SK-N-SH (cell line): Measurements from ENCODE around the gene DNAJC18. TPM values are rescaled to one million over a fixed set of nuclear protein-coding genes. Genes with fewer than 3 reads are reported as not detected.

Source experiments
- CTCF ChIA-PET: fragments of 300-600, 350-600 bp; formaldehyde crosslinking; extraction: SDS; loops from one replicate; lab custom pipeline; 2021; lab: Yijun Ruan, JAX
- POLR2A ChIA-PET: fragments of 350-600 bp; sonication (Branson Sonifier 250); formaldehyde crosslinking; extraction: SDS; loops from one replicate; lab custom pipeline; 2020; ENCODE audit warnings: antibody characterized with exemption, inconsistent platforms; lab: Yijun Ruan, JAX
- DNase-seq: peaks from one replicate; pipeline ENCODE4 v3.0.0; 2012
- H2AFZ ChIP-seq: fragments of 200-600 bp; sonication (generic); 2 replicates; pipeline ENCODE4 v1.8.1; 2016; ENCODE audit warnings: antibody characterized with exemption, mild to moderate bottlenecking, low read depth
- H3F3A ChIP-seq: fragments of 200-600 bp; sonication (generic); replicated peaks from 2 replicates; pipeline ENCODE3; 2016; ENCODE audit warnings: antibody characterized with exemption, mild to moderate bottlenecking; ENCODE audit not compliant: insufficient read depth
- H3K27ac ChIP-seq, 2 experiments: fragments of 200-500 bp in 1 of 2; fragments of 200-600 bp in 1 of 2; sonication (Bioruptor generic) in 1 of 2; sonication (generic), shearing (Covaris generic) in 1 of 2; 2 replicates each; pipeline versions ENCODE4 v1.5.1 to v1.6.1; 2014 to 2016; ENCODE audit warnings: low read depth in 2 of 2, inconsistent platforms in 1 of 2, low read length in 1 of 2, mild to moderate bottlenecking in 1 of 2, mixed read lengths in 1 of 2
- H3K27me3 ChIP-seq: fragments of 200-600 bp; sonication (generic), shearing (Covaris generic); 2 replicates; pipeline ENCODE4 v1.6.1; 2016; ENCODE audit warnings: mixed run types; ENCODE audit not compliant: insufficient read depth
- H3K36me3 ChIP-seq, 2 experiments: fragments of 200-500 bp in 1 of 2; fragments of 200-600 bp in 1 of 2; sonication (Bioruptor generic) in 1 of 2; sonication (generic) in 1 of 2; replicated peaks in 1 of 2; 2 replicates each; pipeline versions ENCODE3 to v1.5.1; 2014 to 2016; ENCODE audit warnings: low read length in 1 of 2, mild to moderate bottlenecking in 1 of 2; ENCODE audit not compliant: insufficient read depth in 2 of 2, control insufficient read depth in 1 of 2
- H3K4me1 ChIP-seq, 2 experiments: fragments of 200-500 bp in 1 of 2; fragments of 200-600 bp in 1 of 2; sonication (Bioruptor generic) in 1 of 2; sonication (generic), shearing (Covaris generic) in 1 of 2; 2 replicates each; pipeline versions ENCODE4 v1.5.1 to v1.6.1; 2014 to 2016; ENCODE audit warnings: low read depth in 1 of 2, low read length in 1 of 2, mixed run types in 1 of 2; ENCODE audit not compliant: insufficient read depth in 2 of 2, control insufficient read depth in 1 of 2
- H3K4me2 ChIP-seq: fragments of 200-600 bp; sonication (generic), shearing (Covaris generic); 2 replicates; pipeline ENCODE4 v1.6.1; 2017; ENCODE audit warnings: mixed run types
- H3K4me3 ChIP-seq, 2 experiments: fragments of 200-500 bp in 1 of 2; fragments of 200-600 bp in 1 of 2; sonication (Bioruptor generic) in 1 of 2; sonication (generic), shearing (Covaris generic) in 1 of 2; 2 replicates each; pipeline versions ENCODE4 v1.5.1 to v1.8.1; 2014 to 2016; ENCODE audit warnings: low read depth in 2 of 2, inconsistent platforms in 1 of 2, low read length in 1 of 2, mild to moderate bottlenecking in 1 of 2, mixed read lengths in 1 of 2, moderate library complexity in 1 of 2
- H3K79me2 ChIP-seq: fragments of 200-600 bp; sonication (generic); 2 replicates; pipeline ENCODE4 v1.8.1; 2017; ENCODE audit warnings: mild to moderate bottlenecking; ENCODE audit not compliant: insufficient read depth
- H3K9ac ChIP-seq: fragments of 200-600 bp; sonication (generic); 2 replicates; pipeline ENCODE4 v1.6.1; 2017; ENCODE audit warnings: mixed run types
- H3K9me2 ChIP-seq: fragments of 200-600 bp; sonication (generic); 2 replicates; pipeline ENCODE4 v1.6.1; 2017; ENCODE audit warnings: mixed run types
- H3K9me3 ChIP-seq: fragments of 200-600 bp; sonication (generic); 2 replicates; pipeline ENCODE4 v1.6.1; 2017; ENCODE audit warnings: mixed run types, mild to moderate bottlenecking, moderate library complexity
- H4K20me1 ChIP-seq: fragments of 200-600 bp; sonication (generic); 2 replicates; pipeline ENCODE4 v1.6.1; 2017; ENCODE audit warnings: mild to moderate bottlenecking, mixed run types; ENCODE audit not compliant: insufficient read depth
- CTCF ChIP-seq: fragments of 200-600 bp; sonication (generic); IDR thresholded peaks from 2 replicates; pipeline ENCODE4 v1.6.1; 2017; ENCODE audit warnings: antibody characterized with exemption, mild to moderate bottlenecking, moderate library complexity
- FOSL2 ChIP-seq: IDR thresholded peaks from 2 replicates; pipeline ENCODE4 v1.4.0; 2012; ENCODE audit warnings: low read depth, mild to moderate bottlenecking, moderate library complexity, borderline replicate concordance
- FOXM1 ChIP-seq: IDR thresholded peaks from 2 replicates; pipeline ENCODE4 v1.4.0; 2012; ENCODE audit warnings: low read depth, mild to moderate bottlenecking
- GABPA ChIP-seq: IDR thresholded peaks from 2 replicates; pipeline ENCODE4 v1.4.0; 2012; ENCODE audit warnings: low read depth, mild to moderate bottlenecking
- GATA2 ChIP-seq: sonication (generic); formaldehyde crosslinking; IDR thresholded peaks from 2 replicates; pipeline ENCODE4 v1.5.0; 2020; ENCODE audit warnings: mild to moderate bottlenecking, missing genetic modification reagents
- JUND ChIP-seq: IDR thresholded peaks from 2 replicates; pipeline ENCODE4 v1.4.0; 2012
- MXI1 ChIP-seq: IDR thresholded peaks from 2 replicates; pipeline ENCODE4 v1.6.1; 2012; ENCODE audit warnings: mild to moderate bottlenecking, low read depth, low read length, improper control_type of control experiment
- NFIC ChIP-seq: IDR thresholded peaks from 2 replicates; pipeline ENCODE4 v1.4.0; 2012; ENCODE audit warnings: borderline replicate concordance
- POLR2AphosphoS5 ChIP-seq: IDR thresholded peaks from 2 replicates; pipeline ENCODE4 v1.6.1; 2012; ENCODE audit warnings: low read depth, low read length
- RAD21 ChIP-seq: IDR thresholded peaks from 2 replicates; pipeline ENCODE4 v1.6.1; 2012; ENCODE audit warnings: mild to moderate bottlenecking, low read length
- RXRA ChIP-seq: IDR thresholded peaks from 2 replicates; pipeline ENCODE4 v1.4.0; 2012; ENCODE audit warnings: low read depth, mild to moderate bottlenecking, borderline replicate concordance
- SIN3A ChIP-seq: IDR thresholded peaks from 2 replicates; pipeline ENCODE4 v1.6.1; 2012; ENCODE audit warnings: low read depth, mild to moderate bottlenecking, low read length, moderate library complexity, borderline replicate concordance
- TAF1 ChIP-seq: IDR thresholded peaks from 2 replicates; pipeline ENCODE4 v1.6.1; 2012; ENCODE audit warnings: low read depth, mild to moderate bottlenecking, low read length, moderate library complexity, borderline replicate concordance
- TCF12 ChIP-seq: IDR thresholded peaks from 2 replicates; pipeline ENCODE4 v1.4.0; 2012
- TEAD4 ChIP-seq: IDR thresholded peaks from 2 replicates; pipeline ENCODE4 v1.4.0; 2012; ENCODE audit warnings: mild to moderate bottlenecking, borderline replicate concordance; ENCODE audit not compliant: insufficient read depth
- USF1 ChIP-seq: IDR thresholded peaks from 2 replicates; pipeline ENCODE4 v1.4.0; 2012; ENCODE audit warnings: low read depth, borderline replicate concordance
- WGBS: methylation state at CpG from one replicate; pipeline ENCODE4 v1.1.6; 2017; ENCODE audit warnings: low lambda C conversion rate; 5-methylcytosine and 5-hydroxymethylcytosine counted together
- polyA plus RNA-seq, 3 experiments: library from polyadenylated mRNA; depleted of rRNA; stranded (reverse); fragments of >200 nt; gene quantifications; 2 replicates each; pipeline ENCODE4 v1.2.3, GENCODE V29; 2012
- TF ChIP-seq, protein P1 (sequence below): IDR thresholded peaks from 2 replicates; pipeline ENCODE4 v1.4.0; 2012; ENCODE audit warnings: low read depth, borderline replicate concordance

The DNAJC18 gene
- polyA plus RNA-seq, 1 of the 3 experiments (the other 2 are of a cell fraction): 7.4 TPM

DNA sequence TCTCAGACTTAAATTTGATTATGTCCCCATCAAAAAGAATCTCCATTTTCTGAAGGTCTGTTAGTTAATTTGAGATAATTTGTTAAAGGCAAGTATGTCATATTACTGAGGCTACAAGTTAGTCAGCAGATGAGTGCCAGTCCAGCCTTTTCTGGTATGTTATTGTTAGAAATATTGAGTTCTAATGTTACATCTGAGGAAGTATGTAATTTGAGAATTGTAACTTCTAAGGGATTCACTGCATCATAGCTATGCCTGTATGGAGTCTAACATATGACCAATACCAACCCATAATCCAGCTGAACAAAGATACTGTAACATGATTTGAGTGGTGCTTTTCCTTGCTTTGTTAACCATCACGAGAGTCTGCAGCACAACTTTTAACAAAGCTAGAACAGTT lies 70.1 kb downstream of the DNAJC18 start:
- no peak overlapping the region for H3K4me3 ChIP-seq
- peak overlapping the region; percentile 30 to 76; a peak in 3 of 4 replicates for H3K27ac ChIP-seq
- DNase-seq: no peak
- H3K36me3 ChIP-seq: peaks cover 39 to 58% of the 10 kb centered on the region in 2 experiments
- no peak for TF ChIP-seq TAF1
- TF ChIP-seq TCF12: peak; percentile 41; the same call in 1 of the 2 replicates
- TF ChIP-seq, all 33 proteins: peak for 1
- peaks cover 14% of the 10 kb centered on the region for H4K20me1 ChIP-seq
- 79% methylated on average over 1 of the region's 1 CpG for WGBS
- no peaks in the 10 kb centered on the region for H3K9me2 ChIP-seq
- H3K9me3 ChIP-seq: no peaks in the 10 kb centered on the region
- H3K4me2 ChIP-seq: peak overlapping the region; percentile 34; the same call in 1 of the 2 replicates
- peaks cover 59% of the 10 kb centered on the region for H3F3A ChIP-seq
- CTCF ChIA-PET: interaction anchor here (1.1 to 2.2 kb wide), 4 partner anchors 13 to 33 kb away, joined by 3 to 6 read pairs (median 4); partner anchors contain the start of gene PAIP2
- H2AFZ ChIP-seq: no peak overlapping the region
- POLR2A ChIA-PET: no interaction called here
- H3K27me3 ChIP-seq: no peaks in the 10 kb centered on the region
- H3K79me2 ChIP-seq: peaks cover 20% of the 10 kb centered on the region
- peak overlapping the region; percentile 4; the same call in 1 of the 2 replicates for H3K9ac ChIP-seq
- H3K4me1 ChIP-seq: peaks cover 0 to 15% of the 10 kb centered on the region in 2 experiments; a peak in 2 of 4 replicates

- POLR2A ChIA-PET: no interaction called here
- H3K9me2 ChIP-seq: no peaks in the 10 kb centered on the region
- peak overlapping the region; percentile 34; the same call in 1 of the 2 replicates for H3K4me2 ChIP-seq
- peaks cover 26% of the 10 kb centered on the region for H3K79me2 ChIP-seq
- CTCF ChIA-PET: interaction anchor here (1.1 to 2.2 kb wide), 4 partner anchors 12 to 34 kb away, joined by 3 to 6 read pairs (median 4); partner anchors contain the start of gene PAIP2
- H3K4me3 ChIP-seq: no peak overlapping the region
- no peak overlapping the region for H2AFZ ChIP-seq
- peak overlapping the region; percentile 30 to 76; a peak in 3 of 4 replicates for H3K27ac ChIP-seq
- H3K36me3 ChIP-seq: peaks cover 45 to 63% of the 10 kb centered on the region in 2 experiments
- peaks cover 61% of the 10 kb centered on the region for H3F3A ChIP-seq
- peaks cover 14% of the 10 kb centered on the region for H4K20me1 ChIP-seq
- 89% methylated on average over 2 of the region's 2 CpGs for WGBS
- H3K9me3 ChIP-seq: no peaks in the 10 kb centered on the region
- TF ChIP-seq TEAD4: no peak
- peak; percentile 41 for TF ChIP-seq CTCF
- no peak for TF ChIP-seq GABPA
- TF ChIP-seq NFIC: no peak
- TF ChIP-seq FOXM1: no peak
- no peak for TF ChIP-seq SIN3A
- no peak for TF ChIP-seq RXRA
- TF ChIP-seq, protein P1, sequence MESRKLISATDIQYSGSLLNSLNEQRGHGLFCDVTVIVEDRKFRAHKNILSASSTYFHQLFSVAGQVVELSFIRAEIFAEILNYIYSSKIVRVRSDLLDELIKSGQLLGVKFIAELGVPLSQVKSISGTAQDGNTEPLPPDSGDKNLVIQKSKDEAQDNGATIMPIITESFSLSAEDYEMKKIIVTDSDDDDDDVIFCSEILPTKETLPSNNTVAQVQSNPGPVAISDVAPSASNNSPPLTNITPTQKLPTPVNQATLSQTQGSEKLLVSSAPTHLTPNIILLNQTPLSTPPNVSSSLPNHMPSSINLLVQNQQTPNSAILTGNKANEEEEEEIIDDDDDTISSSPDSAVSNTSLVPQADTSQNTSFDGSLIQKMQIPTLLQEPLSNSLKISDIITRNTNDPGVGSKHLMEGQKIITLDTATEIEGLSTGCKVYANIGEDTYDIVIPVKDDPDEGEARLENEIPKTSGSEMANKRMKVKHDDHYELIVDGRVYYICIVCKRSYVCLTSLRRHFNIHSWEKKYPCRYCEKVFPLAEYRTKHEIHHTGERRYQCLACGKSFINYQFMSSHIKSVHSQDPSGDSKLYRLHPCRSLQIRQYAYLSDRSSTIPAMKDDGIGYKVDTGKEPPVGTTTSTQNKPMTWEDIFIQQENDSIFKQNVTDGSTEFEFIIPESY: no peak
- no peak for TF ChIP-seq MXI1
- no peak for TF ChIP-seq POLR2AphosphoS5
- TF ChIP-seq FOSL2: no peak
- no peak for TF ChIP-seq JUND
- no peak for TF ChIP-seq USF1
- peak; percentile 48 for TF ChIP-seq RAD21
- TF ChIP-seq GATA2 (CRISPR knock-in tag): no peak
- no peak for DNase-seq
- H3K27me3 ChIP-seq: no peaks in the 10 kb centered on the region
- peak overlapping the region; percentile 4; the same call in 1 of the 2 replicates for H3K9ac ChIP-seq
- peaks cover 0 to 12% of the 10 kb centered on the region in 2 experiments; a peak in 2 of 4 replicates for H3K4me1 ChIP-seq
Observed at GRCh38 chr5:139368613-139369012, 70.7 kb downstream of the DNAJC18 start.
